MCF 10A (cell line): ENCODE measurements around the gene HTR2C. TPM values are rescaled to one million over a fixed set of nuclear protein-coding genes. Genes with fewer than 3 reads are reported as not detected.

ENCODE experiments used
- BruUV-seq: library from RNA; stranded (reverse); fragments of 400-500 nt; replicated peaks from 2 replicates; lab custom pipeline; 2021; lab: Mats Ljungman, UMichigan
- CTCF ChIA-PET: fragments of 300-600 bp; sonication (Branson Sonifier 250); formaldehyde crosslinking; extraction: SDS; loops from one replicate; lab custom pipeline; 2021; ENCODE audit warnings: antibody characterized with exemption, inconsistent platforms; lab: Yijun Ruan, JAX
- POLR2A ChIA-PET: fragments of 300-600, 350-650 bp; sonication (Branson Sonifier 250); formaldehyde crosslinking; extraction: SDS; loops from one replicate; lab custom pipeline; 2020; ENCODE audit warnings: antibody characterized with exemption, inconsistent platforms; lab: Yijun Ruan, JAX
- DNase-seq: peaks from one replicate; pipeline ENCODE4 v3.0.0-alpha.2; 2018; ENCODE audit not compliant: unreplicated experiment
- H3K27ac Mint-ChIP-seq: one replicate; pipeline ENCODE4 v1.8.0; 2022; ENCODE audit warnings: mild to moderate bottlenecking, low read depth, mixed read lengths; ENCODE audit not compliant: unreplicated experiment
- H3K27me3 Mint-ChIP-seq: one replicate; pipeline ENCODE4 v1.8.0; 2022; ENCODE audit warnings: mixed read lengths; ENCODE audit not compliant: insufficient read depth, unreplicated experiment
- H3K36me3 Mint-ChIP-seq: one replicate; pipeline ENCODE4 v1.8.0; 2022; ENCODE audit warnings: mild to moderate bottlenecking, moderate library complexity, mixed read lengths; ENCODE audit not compliant: insufficient read depth, unreplicated experiment
- H3K4me1 Mint-ChIP-seq: one replicate; pipeline ENCODE4 v1.8.0; 2022; ENCODE audit warnings: mixed read lengths; ENCODE audit not compliant: insufficient read depth, unreplicated experiment
- H3K4me3 Mint-ChIP-seq: one replicate; pipeline ENCODE4 v1.8.0; 2022; ENCODE audit warnings: mild to moderate bottlenecking, moderate library complexity, mixed read lengths; ENCODE audit not compliant: unreplicated experiment
- H3K9me3 Mint-ChIP-seq: one replicate; pipeline ENCODE4 v1.8.0; 2022; ENCODE audit warnings: mixed read lengths; ENCODE audit not compliant: unreplicated experiment
- intact Hi-C: fragments of 100-400 bp; cut with micrococcal nuclease; formaldehyde crosslinking; loops from 2 replicates; pipeline ENCODE4 v1.14.1; 2022
- total RNA-seq: library from RNA; stranded (reverse); gene quantifications from 2 replicates; pipeline ENCODE4 v1.2.3, GENCODE V29; 2022
- TF ChIP-seq, protein P1 (sequence below): fragments of 200-600 bp; IDR thresholded peaks from one replicate; pipeline ENCODE4 v1.8.0; 2022; ENCODE audit warnings: antibody characterized with exemption, mild to moderate bottlenecking; ENCODE audit not compliant: unreplicated experiment

HTR2C gene
- total RNA-seq, 1 experiment from 2014 or later = not detected

GRCh38 chrX:114615765-114616164, 31.9 kb downstream of the HTR2C start:
- ChIA-PET POLR2A (no interaction called here), CTCF (interaction anchor here (2.3 kb wide), 1 partner anchor 10 kb away, joined by 9 read pairs; no protein-coding TSS in a partner anchor)
- Mint-ChIP-seq H3K4me3 (no peak overlapping the region), H3K27me3 (peaks cover 21% of the 10 kb centered on the region), H3K36me3 (no peaks in the 10 kb centered on the region), H3K4me1 (peaks cover 6% of the 10 kb centered on the region), H3K9me3 (no peaks in the 10 kb centered on the region), H3K27ac (no peak overlapping the region)
- no TSS peak for BruUV-seq
- no peak for DNase-seq
- intact Hi-C loops = no loop called here
- TF ChIP-seq, protein P1, sequence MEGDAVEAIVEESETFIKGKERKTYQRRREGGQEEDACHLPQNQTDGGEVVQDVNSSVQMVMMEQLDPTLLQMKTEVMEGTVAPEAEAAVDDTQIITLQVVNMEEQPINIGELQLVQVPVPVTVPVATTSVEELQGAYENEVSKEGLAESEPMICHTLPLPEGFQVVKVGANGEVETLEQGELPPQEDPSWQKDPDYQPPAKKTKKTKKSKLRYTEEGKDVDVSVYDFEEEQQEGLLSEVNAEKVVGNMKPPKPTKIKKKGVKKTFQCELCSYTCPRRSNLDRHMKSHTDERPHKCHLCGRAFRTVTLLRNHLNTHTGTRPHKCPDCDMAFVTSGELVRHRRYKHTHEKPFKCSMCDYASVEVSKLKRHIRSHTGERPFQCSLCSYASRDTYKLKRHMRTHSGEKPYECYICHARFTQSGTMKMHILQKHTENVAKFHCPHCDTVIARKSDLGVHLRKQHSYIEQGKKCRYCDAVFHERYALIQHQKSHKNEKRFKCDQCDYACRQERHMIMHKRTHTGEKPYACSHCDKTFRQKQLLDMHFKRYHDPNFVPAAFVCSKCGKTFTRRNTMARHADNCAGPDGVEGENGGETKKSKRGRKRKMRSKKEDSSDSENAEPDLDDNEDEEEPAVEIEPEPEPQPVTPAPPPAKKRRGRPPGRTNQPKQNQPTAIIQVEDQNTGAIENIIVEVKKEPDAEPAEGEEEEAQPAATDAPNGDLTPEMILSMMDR = no peak

- peak; percentile 33 for DNase-seq
- no peak overlapping the region for H3K27ac Mint-ChIP-seq
- TF ChIP-seq, protein P1 = peak; percentile 38
- intact Hi-C loops = no loop called here
- no peaks in the 10 kb centered on the region for H3K36me3 Mint-ChIP-seq
- peaks cover 6% of the 10 kb centered on the region for H3K4me1 Mint-ChIP-seq
- ChIA-PET POLR2A (no interaction called here), CTCF (interaction anchor here (0.6 to 1.4 kb wide), 5 partner anchors 8 to 338 kb away, joined by 3 read pairs; no protein-coding TSS in a partner anchor)
- no peaks in the 10 kb centered on the region for H3K9me3 Mint-ChIP-seq
- H3K4me3 Mint-ChIP-seq = no peak overlapping the region
- peaks cover 50% of the 10 kb centered on the region for H3K27me3 Mint-ChIP-seq
- BruUV-seq = no TSS peak
Measured at GRCh38 chrX:114619874-114620273, 36.0 kb downstream of the HTR2C start.

DNA sequence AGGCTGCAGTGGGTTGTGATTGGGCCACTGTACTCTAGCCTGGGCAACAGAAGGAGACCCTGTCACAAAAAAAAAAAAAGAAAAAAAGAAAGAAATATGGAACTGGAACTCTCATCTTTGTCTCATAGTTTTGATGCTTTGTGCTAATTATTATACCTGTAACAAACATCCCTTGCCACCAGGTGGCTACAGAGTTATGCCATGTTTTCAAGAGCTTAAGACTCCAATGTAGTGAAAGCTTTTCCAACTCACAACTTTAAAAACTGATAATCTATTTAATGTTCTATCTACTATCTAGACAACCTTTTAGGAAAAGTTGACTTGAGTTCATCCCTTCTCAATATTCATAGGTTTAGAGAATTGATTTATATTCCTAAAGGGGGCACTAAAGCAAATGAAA, 42.4 kb downstream of the HTR2C start:
- no peaks in the 10 kb centered on the region for H3K36me3 Mint-ChIP-seq
- TF ChIP-seq, protein P1 = peak; percentile 46
- BruUV-seq = no TSS peak
- H3K27ac Mint-ChIP-seq = no peak overlapping the region
- no peak overlapping the region for H3K4me3 Mint-ChIP-seq
- peak; percentile 41 for DNase-seq
- ChIA-PET CTCF (interaction anchor here (0.6 to 4.1 kb wide), 22 partner anchors 10 to 677 kb away, joined by 3 to 55 read pairs (median 4); no protein-coding TSS in a partner anchor), POLR2A (no interaction called here)
- intact Hi-C loops = loop anchor here (1.0 to 5.0 kb wide), 3 partner anchors 333 to 698 kb away; no protein-coding TSS in a partner anchor
- peaks cover 52% of the 10 kb centered on the region for H3K27me3 Mint-ChIP-seq
- no peaks in the 10 kb centered on the region for H3K9me3 Mint-ChIP-seq
- no peaks in the 10 kb centered on the region for H3K4me1 Mint-ChIP-seq

- CTCF ChIA-PET = interaction anchor here (1.6 kb wide), 1 partner anchor 10 kb away, joined by 6 read pairs; no protein-coding TSS in a partner anchor
- BruUV-seq = no TSS peak
- no peaks in the 10 kb centered on the region for H3K36me3 Mint-ChIP-seq
- H3K9me3 Mint-ChIP-seq = no peaks in the 10 kb centered on the region
- intact Hi-C loops = no loop called here
- no peak overlapping the region for H3K27ac Mint-ChIP-seq
- no peaks in the 10 kb centered on the region for H3K4me1 Mint-ChIP-seq
- POLR2A ChIA-PET = no interaction called here
- TF ChIP-seq, protein P1 = no peak
- DNase-seq = no peak
- H3K27me3 Mint-ChIP-seq = peaks cover 62% of the 10 kb centered on the region
- no peak overlapping the region for H3K4me3 Mint-ChIP-seq
Measured at GRCh38 chrX:114635986-114636385, 52.1 kb downstream of the HTR2C start.
